A673 (cell line): ENCODE data around the gene NECAB3. TPM values are rescaled to one million over a fixed set of nuclear protein-coding genes. Genes with fewer than 3 reads are reported as not detected.

Source experiments
- BruUV-seq: library from RNA; stranded (reverse); fragments of 400-500 nt; replicated peaks from 2 replicates; lab custom pipeline; 2021; lab: Mats Ljungman, UMichigan
- CTCF ChIA-PET: fragments of 300-600 bp; sonication (Branson Sonifier 250); formaldehyde crosslinking; loops from one replicate; lab custom pipeline; 2022; ENCODE audit warnings: antibody characterized with exemption; lab: Charles Lee
- POLR2A ChIA-PET: fragments of 300-600 bp; sonication (Branson Sonifier 250); formaldehyde crosslinking; loops from one replicate; lab custom pipeline; 2022; ENCODE audit warnings: antibody characterized with exemption; ENCODE audit not compliant: low non-redundant PET; lab: Charles Lee
- DNase-seq: peaks from one replicate; pipeline ENCODE4 v3.0.0-alpha.2; 2015; ENCODE audit warnings: low spot score
- H3K27ac ChIP-seq: fragments of 200-600 bp; sonication (generic); 2 replicates; pipeline ENCODE4 v1.5.1; 2016; ENCODE audit warnings: mixed run types, low read depth, mild to moderate bottlenecking, mixed read lengths, antibody characterized with exemption, low read length; ENCODE audit not compliant: poor library complexity, severe bottlenecking
- H3K27me3 ChIP-seq: fragments of 200-600 bp; sonication (generic); replicated peaks from 2 replicates; pipeline ENCODE4 v1.6.1; 2017; ENCODE audit warnings: mixed run types, low read depth, mild to moderate bottlenecking, mixed read lengths, antibody characterized with exemption, low read length; ENCODE audit not compliant: insufficient read depth, poor library complexity
- H3K36me3 ChIP-seq: fragments of 200-600 bp; sonication (generic); 2 replicates; pipeline ENCODE4 v1.6.1; 2016; ENCODE audit warnings: mixed run types, mild to moderate bottlenecking, mixed read lengths, antibody characterized with exemption, low read length; ENCODE audit not compliant: insufficient read depth, poor library complexity, severe bottlenecking
- H3K4me1 ChIP-seq: fragments of 200-600 bp; sonication (generic); 2 replicates; pipeline ENCODE4 v1.6.1; 2017; ENCODE audit warnings: mixed run types, mild to moderate bottlenecking, mixed read lengths, antibody characterized with exemption, low read length; ENCODE audit not compliant: insufficient read depth, poor library complexity, severe bottlenecking
- H3K4me3 ChIP-seq: fragments of 200-600 bp; sonication (generic); 2 replicates; pipeline ENCODE4 v1.5.1; 2016; ENCODE audit warnings: low read depth, mixed run types, mild to moderate bottlenecking, mixed read lengths, low read length; ENCODE audit not compliant: poor library complexity, severe bottlenecking
- H3K9me3 ChIP-seq: fragments of 200-600 bp; sonication (generic); 2 replicates; pipeline ENCODE4 v1.6.1; 2016; ENCODE audit warnings: mixed run types, low read depth, mild to moderate bottlenecking, mixed read lengths, antibody characterized with exemption, low read length; ENCODE audit not compliant: poor library complexity, severe bottlenecking
- CTCF ChIP-seq: fragments of 300-800, 200-600 bp; sonication (generic); conservative IDR thresholded peaks from 2 replicates; pipeline ENCODE4 v1.5.1; 2017; ENCODE audit warnings: low read depth, mild to moderate bottlenecking, antibody characterized with exemption, low read length, moderate library complexity, mixed read lengths
- EZH2 ChIP-seq: fragments of 200-600 bp; sonication (generic); IDR thresholded peaks from 2 replicates; pipeline ENCODE4 v1.6.1; 2017; ENCODE audit warnings: borderline replicate concordance, low read depth, mild to moderate bottlenecking, mixed read lengths, antibody characterized with exemption, low read length; ENCODE audit not compliant: poor library complexity, severe bottlenecking
- intact Hi-C: fragments of 100-400 bp; cut with micrococcal nuclease; formaldehyde crosslinking; loops from one replicate; pipeline ENCODE4 v1.10.0; 2022; ENCODE audit not compliant: unreplicated experiment
- total RNA-seq: library from RNA; stranded (reverse); gene quantifications from 2 replicates; pipeline ENCODE4 v1.2.3, GENCODE V29; 2021

The NECAB3 gene
- total RNA-seq, 1 experiment from 2014 or later = 83.1 TPM

- no TSS peak for BruUV-seq
- H3K27ac ChIP-seq = no peak overlapping the region
- POLR2A ChIA-PET = no interaction called here
- no peaks in the 10 kb centered on the region for H3K27me3 ChIP-seq
- CTCF ChIA-PET = no interaction called here
- TF ChIP-seq EZH2 (no peak), CTCF (no peak)
- H3K4me3 ChIP-seq = no peak overlapping the region
- H3K4me1 ChIP-seq = no peaks in the 10 kb centered on the region
- DNase-seq = no peak
- H3K36me3 ChIP-seq = no peaks in the 10 kb centered on the region
- no peaks in the 10 kb centered on the region for H3K9me3 ChIP-seq
- intact Hi-C loops = no loop called here
Measured at GRCh38 chr20:33693289-33693688, 19.1 kb upstream of the NECAB3 start.

DNA sequence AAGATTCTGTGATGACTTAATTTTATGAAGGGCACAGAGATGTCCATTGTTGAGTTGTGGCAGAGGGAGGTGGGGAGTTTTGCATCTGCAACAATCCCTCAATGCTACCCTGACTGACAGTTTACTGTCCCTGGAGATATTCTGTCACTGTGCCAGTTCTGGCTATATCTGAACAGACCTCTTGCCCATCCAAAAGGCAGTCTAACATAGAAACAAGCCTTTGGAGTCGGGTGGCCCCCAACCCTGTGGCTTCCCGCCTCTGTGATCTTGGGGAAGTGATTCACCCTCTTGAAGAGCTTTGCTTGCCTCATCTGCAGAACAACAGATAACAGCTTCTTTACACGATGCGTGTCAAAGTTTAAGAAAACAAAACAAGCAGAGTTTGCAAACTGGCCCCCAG is 15.7 kb upstream of the NECAB3 start:
- no TSS peak for BruUV-seq
- no peak for DNase-seq
- H3K36me3 ChIP-seq = no peaks in the 10 kb centered on the region
- no peak overlapping the region for H3K4me3 ChIP-seq
- no peaks in the 10 kb centered on the region for H3K27me3 ChIP-seq
- POLR2A ChIA-PET = no interaction called here
- H3K9me3 ChIP-seq = no peaks in the 10 kb centered on the region
- TF ChIP-seq CTCF (no peak), EZH2 (no peak)
- H3K27ac ChIP-seq = no peak overlapping the region
- intact Hi-C loops = no loop called here
- CTCF ChIA-PET = no interaction called here
- peaks cover 8% of the 10 kb centered on the region for H3K4me1 ChIP-seq

- no peak overlapping the region for H3K27ac ChIP-seq
- no peak overlapping the region for H3K4me3 ChIP-seq
- H3K4me1 ChIP-seq = peaks cover 13% of the 10 kb centered on the region
- no peaks in the 10 kb centered on the region for H3K9me3 ChIP-seq
- H3K27me3 ChIP-seq = no peaks in the 10 kb centered on the region
- ChIA-PET CTCF (no interaction called here), POLR2A (no interaction called here)
- intact Hi-C loops = no loop called here
- BruUV-seq = no TSS peak
- no peaks in the 10 kb centered on the region for H3K36me3 ChIP-seq
- TF ChIP-seq EZH2 (no peak), CTCF (no peak)
- DNase-seq = no peak
Measured at GRCh38 chr20:33689493-33689892, 15.3 kb upstream of the NECAB3 start.
